Endothelial cell of umbilical vein (primary cell): ENCODE measurements around the gene BHLHE23. TPM values are rescaled to one million over a fixed set of nuclear protein-coding genes. Genes with fewer than 3 reads are reported as not detected.

ENCODE experiments used
- BruUV-seq: library from RNA; stranded (reverse); fragments of 400-500 nt; replicated peaks from 2 replicates; lab custom pipeline; 2021; lab: Mats Ljungman, UMichigan
- CTCF ChIA-PET: fragments of 300-600, 350-600 bp; sonication (Branson Sonifier 250); formaldehyde crosslinking; loops from one replicate; lab custom pipeline; 2021; ENCODE audit warnings: antibody characterized with exemption, inconsistent platforms; lab: Charles Lee
- POLR2A ChIA-PET: fragments of 300-600, 350-600 bp; sonication (Branson Sonifier 250); formaldehyde crosslinking; loops from one replicate; lab custom pipeline; 2021; ENCODE audit warnings: antibody characterized with exemption, inconsistent platforms; lab: Charles Lee
- DNase-seq: peaks from one replicate; pipeline ENCODE4 v3.0.0-alpha.2; 2011; ENCODE audit warnings: low read depth, low spot score
- FAIRE-seq: peaks from 2 replicates; lab custom pipeline; 2011; peaks lifted over from hg19 to GRCh38; lab: Jason Lieb, UNC
- H2AFZ ChIP-seq: 2 replicates; pipeline ENCODE4 v1.6.0; 2012; ENCODE audit warnings: low read depth, low read length, control low read depth, inconsistent platforms
- H3K27ac ChIP-seq: 2 replicates; pipeline ENCODE4 v1.5.1; 2011; ENCODE audit warnings: low read depth, mild to moderate bottlenecking, control low read depth, low read length, moderate library complexity; ENCODE audit not compliant: insufficient read depth
- H3K27me3 ChIP-seq, 2 experiments: 2 replicates each; pipeline versions ENCODE4 v1.6.0 to v1.6.1; 2011; ENCODE audit warnings: low read length in 2 of 2, mixed read lengths in 1 of 2; ENCODE audit not compliant: control insufficient read depth in 2 of 2, insufficient read depth in 2 of 2
- H3K36me3 ChIP-seq, 2 experiments: 2 replicates in 1 of 2; 3 replicates in 1 of 2; pipeline ENCODE4 v1.5.1; 2011; ENCODE audit warnings: low read length in 2 of 2, mild to moderate bottlenecking in 1 of 2, moderate library complexity in 1 of 2; ENCODE audit not compliant: control insufficient read depth in 2 of 2, insufficient read depth in 2 of 2; ENCODE audit errors: extremely low read depth in 1 of 2
- H3K4me1 ChIP-seq: 3 replicates; pipeline ENCODE4 v1.5.1; 2011; ENCODE audit warnings: mild to moderate bottlenecking, low read length; ENCODE audit not compliant: control insufficient read depth, insufficient read depth; ENCODE audit errors: extremely low read depth
- H3K4me2 ChIP-seq: 2 replicates; pipeline ENCODE4 v1.6.1; 2011; ENCODE audit warnings: low read length, control low read depth, mixed read lengths; ENCODE audit not compliant: insufficient read depth
- H3K4me3 ChIP-seq, 3 experiments: fragments of 200-600 bp in 1 of 3; sonication (generic), shearing (Covaris generic) in 1 of 3; replicated peaks in 1 of 3; 2 replicates each; pipeline ENCODE4 v1.5.1; 2011 to 2016; ENCODE audit warnings: control low read depth in 3 of 3, low read length in 3 of 3, mild to moderate bottlenecking in 2 of 3, inconsistent platforms in 1 of 3, low read depth in 1 of 3, moderate library complexity in 1 of 3; ENCODE audit not compliant: insufficient read depth in 1 of 3
- H3K79me2 ChIP-seq: 2 replicates; pipeline ENCODE4 v1.6.0; 2012; ENCODE audit warnings: low read length, inconsistent platforms; ENCODE audit not compliant: control insufficient read depth, insufficient read depth
- H3K9ac ChIP-seq: replicated peaks from 2 replicates; pipeline ENCODE3; 2011; ENCODE audit warnings: low read length, control low read depth; ENCODE audit not compliant: insufficient read depth; ENCODE audit errors: extremely low read depth
- H3K9me1 ChIP-seq: replicated peaks from 3 replicates; pipeline ENCODE4 v1.6.0; 2011; ENCODE audit warnings: mild to moderate bottlenecking, low read length; ENCODE audit not compliant: control insufficient read depth, insufficient read depth; ENCODE audit errors: extremely low read depth
- H3K9me3 ChIP-seq: replicated peaks from 2 replicates; pipeline ENCODE4 v1.5.1; 2012; ENCODE audit warnings: low read length, inconsistent platforms; ENCODE audit not compliant: control insufficient read depth, insufficient read depth
- H4K20me1 ChIP-seq: replicated peaks from 2 replicates; pipeline ENCODE3; 2011; ENCODE audit warnings: mild to moderate bottlenecking, low read length; ENCODE audit not compliant: control insufficient read depth, insufficient read depth; ENCODE audit errors: extremely low read depth
- CTCF ChIP-seq, 2 donors: IDR thresholded peaks; 1 replicate in 1 of 2; 2 replicates in 1 of 2; pipeline ENCODE4 v1.5.1; 2011; ENCODE audit warnings: low read length in 2 of 2, mild to moderate bottlenecking in 2 of 2, moderate library complexity in 2 of 2, control low read depth in 1 of 2, inconsistent platforms in 1 of 2, low read depth in 1 of 2; ENCODE audit not compliant: insufficient read depth in 1 of 2; ENCODE audit errors: extremely low read depth in 1 of 2
- EZH2 ChIP-seq: IDR thresholded peaks from 2 replicates; pipeline ENCODE4 v1.6.1; 2012; ENCODE audit warnings: borderline replicate concordance, low read depth, mild to moderate bottlenecking, moderate library complexity, low read length, inconsistent platforms; ENCODE audit not compliant: severe bottlenecking
- FOS ChIP-seq: IDR thresholded peaks from 2 replicates; pipeline ENCODE4 v1.6.1; 2011; ENCODE audit warnings: mild to moderate bottlenecking, low read length, moderate library complexity, borderline replicate concordance; ENCODE audit not compliant: insufficient read depth
- GATA2 ChIP-seq: IDR thresholded peaks from 2 replicates; pipeline ENCODE4 v1.7.0; 2011; ENCODE audit warnings: low read depth, mild to moderate bottlenecking, moderate library complexity, mixed read lengths, low read length; ENCODE audit not compliant: insufficient read length, insufficient read depth
- JUN ChIP-seq: IDR thresholded peaks from 2 replicates; pipeline ENCODE4 v1.6.1; 2011; ENCODE audit warnings: borderline replicate concordance, low read depth; ENCODE audit not compliant: insufficient read length, insufficient read depth
- MAX ChIP-seq: IDR thresholded peaks from 2 replicates; pipeline ENCODE4 v1.6.1; 2011; ENCODE audit not compliant: insufficient read depth, insufficient read length
- MYC ChIP-seq: IDR thresholded peaks from one replicate; pipeline ENCODE4 v1.6.1; 2011; ENCODE audit warnings: mild to moderate bottlenecking, low read depth, low read length
- POLR2AphosphoS5 ChIP-seq: IDR thresholded peaks from 2 replicates; pipeline ENCODE4 v1.6.1; 2012; ENCODE audit warnings: low read depth, mild to moderate bottlenecking, control low read depth, low read length, moderate library complexity; ENCODE audit not compliant: insufficient read depth
- dilution Hi-C: fragments of 300-500 bp; cut with MboI; formaldehyde crosslinking; loops from one replicate; pipeline ENCODE4 v1.15.0; 2019; ENCODE audit warnings: low sequenced_read_pairs; ENCODE audit not compliant: extremely low pct_ligation_motif_present
- intact Hi-C: fragments of 100-400 bp; cut with micrococcal nuclease; formaldehyde crosslinking; loops from one replicate; pipeline ENCODE4 v1.10.0; 2022
- polyA plus RNA-seq, 4 experiments: library from polyadenylated mRNA; depleted of rRNA in 3 of 4; stranded (reverse) in 3 of 4; unstranded in 1 of 4; fragments of >200 nt; gene quantifications; 2 replicates each; pipeline versions ENCODE4 v1.2.1 to v1.2.3, GENCODE V29; 2011 to 2012; ENCODE audit warnings: missing spikeins in 1 of 4
- total RNA-seq: library from RNA; stranded (reverse); gene quantifications from 2 replicates; pipeline ENCODE4 v1.2.3, GENCODE V29; 2021

Gene BHLHE23
- total and polyA plus RNA-seq, 2 donors (not counting 3 experiments of a cell fraction or from before 2014, with no cell fraction given) = not detected

GRCh38 chr20:62993856-62994494 lies 12.8 kb downstream of the BHLHE23 start:
- Histone ChIP-seq H3K4me1 (no peaks in the 10 kb centered on the region), H3K27ac (no peak overlapping the region), H2AFZ (no peak overlapping the region), H4K20me1 (no peaks in the 10 kb centered on the region), H3K27me3 (peaks cover 0 to 7% of the 10 kb centered on the region in 2 experiments), H3K9me1 (no peaks in the 10 kb centered on the region), H3K4me3 (no peak overlapping the region), H3K4me2 (no peak overlapping the region), H3K79me2 (no peaks in the 10 kb centered on the region), H3K36me3 (no peaks in the 10 kb centered on the region), H3K9me3 (no peaks in the 10 kb centered on the region), H3K9ac (no peak overlapping the region)
- DNase-seq = no peak
- ChIA-PET CTCF (interaction anchor here (1.4 to 2.5 kb wide), 2 partner anchors 15 to 21 kb away, joined by 6 to 8 read pairs; no protein-coding TSS in a partner anchor), POLR2A (no interaction called here)
- no TSS peak for BruUV-seq
- intact Hi-C loops (no loop called here), dilution Hi-C loops (no loop called here)
- FAIRE-seq = no peak
- TF ChIP-seq POLR2AphosphoS5 = no peak
- no peak for TF ChIP-seq EZH2
- no peak for TF ChIP-seq GATA2
- no peak for TF ChIP-seq MYC
- TF ChIP-seq MAX = no peak
- no peak for TF ChIP-seq CTCF (IDR thresholded peaks at IDR 0.05; ENCODE audit: extremely low read depth in 1 of 2, insufficient read depth in 1 of 2, low read depth in 1 of 2, low read length in 2 of 2)
- no peak for TF ChIP-seq FOS
- TF ChIP-seq JUN = no peak
